Measurements from ENCODE around the gene SYNGAP1. TPM values are rescaled to one million over a fixed set of nuclear protein-coding genes. Genes with fewer than 3 reads are reported as not detected.
"Not testable (repeated sequence)": the region's sequence is repeated elsewhere in the genome, so short reads cannot be mapped to it uniquely, and the experiment has no call there.

SYNGAP1 gene
- total and polyA plus RNA-seq, 2 of the 8 experiments (the other 6 are each of a cell fraction or from before 2014, with no cell fraction given) = 31.0 to 101 TPM

GRCh38 chr6:33481192-33481591 is 61.3 kb downstream of the SYNGAP1 start:
- Histone ChIP-seq H3K4me3 (ENCODE audit: extremely low read depth in 1 of 4, insufficient read depth in 2 of 4, low read depth in 3 of 4, low read length in 4 of 4) (no peak overlapping the region), H3K56ac (replicated peaks; ENCODE audit: insufficient read length, low read depth, low read length) (no peak overlapping the region), H2AFZ (ENCODE audit: low read length) (no peak overlapping the region), H3K4ac (replicated peaks; ENCODE audit: insufficient read length, low read depth, low read length) (no peak overlapping the region), H3K9me3 (ENCODE audit: insufficient read depth in 2 of 2, low read depth in 1 of 2, low read length in 1 of 2) (no peaks in the 10 kb centered on the region; a peak in 1 of 4 replicates), H4K5ac (ENCODE audit: insufficient read length, low read depth, low read length) (no peak overlapping the region), H4K8ac (ENCODE audit: extremely low read depth, insufficient read depth, low read length) (no peak overlapping the region), H3K18ac (ENCODE audit: extremely low read depth, low read length) (no peak overlapping the region), H3K36me3 (ENCODE audit: control insufficient read depth in 2 of 4, insufficient read depth in 4 of 4, low read length in 3 of 4) (no peaks in the 10 kb centered on the region), H3K4me1 (replicated peaks in 1 of 4; ENCODE audit: control insufficient read depth in 3 of 4, insufficient read depth in 4 of 4, low read length in 3 of 4) (no peaks in the 10 kb centered on the region), H3K27me3 (replicated peaks in 1 of 4; ENCODE audit: control insufficient read depth in 3 of 4, extremely low read depth in 1 of 4, insufficient read depth in 3 of 4, low read length in 3 of 4) (no peaks in the 10 kb centered on the region), H3K4me2 (ENCODE audit: insufficient read depth in 1 of 2, low read depth in 2 of 2, low read length in 2 of 2) (no peak overlapping the region), H3K27ac (ENCODE audit: low read depth, low read length) (no peak overlapping the region), H3K23me2 (ENCODE audit: low read depth, low read length) (no peaks in the 10 kb centered on the region), H3K79me1 (ENCODE audit: low read depth, low read length) (no peaks in the 10 kb centered on the region), H2BK120ac (replicated peaks; ENCODE audit: low read depth, low read length) (no peak overlapping the region), H4K91ac (replicated peaks; ENCODE audit: insufficient read length, low read length) (no peak overlapping the region), H3K79me2 (ENCODE audit: control insufficient read depth in 1 of 2, insufficient read depth in 2 of 2, low read length in 2 of 2) (no peaks in the 10 kb centered on the region), H3K23ac (ENCODE audit: insufficient read length) (no peak overlapping the region), H3K14ac (ENCODE audit: insufficient read length) (no peak overlapping the region), H2BK15ac (ENCODE audit: low read length) (no peak overlapping the region), H2BK20ac (ENCODE audit: low read length) (no peak overlapping the region), H2AK5ac (ENCODE audit: low read depth, low read length) (no peak overlapping the region), H4K20me1 (replicated peaks in 1 of 2; ENCODE audit: control insufficient read depth in 1 of 2, insufficient read depth in 2 of 2, low read length in 2 of 2) (no peaks in the 10 kb centered on the region), H3K9ac (replicated peaks in 1 of 4; ENCODE audit: extremely low read depth in 1 of 4, low read depth in 3 of 4, low read length in 3 of 4) (no peak overlapping the region), H2BK5ac (ENCODE audit: low read depth, low read length) (no peak overlapping the region), H2BK12ac (ENCODE audit: low read depth, low read length) (no peak overlapping the region)
- 100% methylated on average over 1 of the region's 1 CpG; no CpG with 5 or more reads in 1 of the 2 experiments for WGBS, 2 experiments (ENCODE audit: extremely low coverage in 1 of 2, insufficient coverage in 1 of 2, insufficient read length in 1 of 2, insufficient replicate concordance in 2 of 2, low coverage in 1 of 2, low lambda C conversion rate in 2 of 2, missing lambda C conversion rate in 1 of 2)
- POLR2A ChIA-PET (ENCODE audit: partially characterized antibody) = interaction anchor here (1.2 kb wide), 1 partner anchor 50 kb away, joined by 3 read pairs; no protein-coding TSS in a partner anchor
- CTCF ChIA-PET (ENCODE audit: partially characterized antibody) = interaction anchor here (0.7 to 1.2 kb wide), 2 partner anchors 16 to 29 kb away, joined by 3 to 4 read pairs; no protein-coding TSS in a partner anchor
- no peak for FAIRE-seq
- no peak for TF ChIP-seq CHD2 (IDR thresholded peaks at IDR 0.05; ENCODE audit: low read length)
- DNase-seq (ENCODE audit: low read depth in 1 of 2, low spot score in 2 of 2) = no peak

GRCh38 chr6:33482620-33483019 is 62.8 kb downstream of the SYNGAP1 start:
- H3K56ac ChIP-seq (replicated peaks; ENCODE audit: insufficient read length, low read depth, low read length); H2BK20ac ChIP-seq (ENCODE audit: low read length); DNase-seq (ENCODE audit: low read depth in 1 of 2, low spot score in 2 of 2); H3K4me2 ChIP-seq (ENCODE audit: insufficient read depth in 1 of 2, low read depth in 2 of 2, low read length in 2 of 2); H2BK120ac ChIP-seq (replicated peaks; ENCODE audit: low read depth, low read length); H3K27ac ChIP-seq (ENCODE audit: low read depth, low read length); H4K20me1 ChIP-seq (replicated peaks in 1 of 2; ENCODE audit: control insufficient read depth in 1 of 2, insufficient read depth in 2 of 2, low read length in 2 of 2); H4K91ac ChIP-seq (replicated peaks; ENCODE audit: insufficient read length, low read length); H3K23me2 ChIP-seq (ENCODE audit: low read depth, low read length); H3K9me3 ChIP-seq (ENCODE audit: insufficient read depth in 2 of 2, low read depth in 1 of 2, low read length in 1 of 2); POLR2A ChIA-PET (ENCODE audit: partially characterized antibody); H4K8ac ChIP-seq (ENCODE audit: extremely low read depth, insufficient read depth, low read length); H2AFZ ChIP-seq (ENCODE audit: low read length); H3K4me1 ChIP-seq (replicated peaks in 1 of 4; ENCODE audit: control insufficient read depth in 3 of 4, insufficient read depth in 4 of 4, low read length in 3 of 4); FAIRE-seq; H3K36me3 ChIP-seq (ENCODE audit: control insufficient read depth in 2 of 4, insufficient read depth in 4 of 4, low read length in 3 of 4); H3K18ac ChIP-seq (ENCODE audit: extremely low read depth, low read length); H3K79me2 ChIP-seq (ENCODE audit: control insufficient read depth in 1 of 2, insufficient read depth in 2 of 2, low read length in 2 of 2); H2BK12ac ChIP-seq (ENCODE audit: low read depth, low read length); H2BK5ac ChIP-seq (ENCODE audit: low read depth, low read length); H2AK5ac ChIP-seq (ENCODE audit: low read depth, low read length); H4K5ac ChIP-seq (ENCODE audit: insufficient read length, low read depth, low read length); CTCF ChIA-PET (ENCODE audit: partially characterized antibody); H3K23ac ChIP-seq (ENCODE audit: insufficient read length); H3K79me1 ChIP-seq (ENCODE audit: low read depth, low read length); H3K4ac ChIP-seq (replicated peaks; ENCODE audit: insufficient read length, low read depth, low read length); H2BK15ac ChIP-seq (ENCODE audit: low read length); H3K14ac ChIP-seq (ENCODE audit: insufficient read length); H3K27me3 ChIP-seq (replicated peaks in 1 of 4; ENCODE audit: control insufficient read depth in 3 of 4, extremely low read depth in 1 of 4, insufficient read depth in 3 of 4, low read length in 3 of 4); H3K9ac ChIP-seq (replicated peaks in 1 of 4; ENCODE audit: extremely low read depth in 1 of 4, low read depth in 3 of 4, low read length in 3 of 4); H3K4me3 ChIP-seq (ENCODE audit: extremely low read depth in 1 of 4, insufficient read depth in 2 of 4, low read depth in 3 of 4, low read length in 4 of 4): not testable (repeated sequence)
- WGBS, 2 experiments (ENCODE audit: extremely low coverage in 1 of 2, insufficient coverage in 1 of 2, insufficient read length in 1 of 2, insufficient replicate concordance in 2 of 2, low coverage in 1 of 2, low lambda C conversion rate in 2 of 2, missing lambda C conversion rate in 1 of 2) = 91% methylated on average over 5 of the region's 5 CpGs; no CpG with 5 or more reads in 1 of the 2 experiments
